Spleen (tissue), 11 donors: ENCODE results near the gene PTPRU. TPM values are rescaled to one million over a fixed set of nuclear protein-coding genes. Genes with fewer than 3 reads are reported as not detected.

Experiments
- DNase-seq: peaks from one replicate; pipeline ENCODE4 v3.0.0-alpha.2; 2020
- H3K27ac ChIP-seq, 8 donors: fragments of 200-600 bp; sonication (generic) in 7 of 8; 1 replicate in 4 of 8; 2 replicates in 4 of 8; pipeline versions ENCODE4 v1.5.0 to v1.8.0; 2016 to 2021; ENCODE audit warnings: inconsistent platforms in 4 of 8, mild to moderate bottlenecking in 4 of 8, moderate library complexity in 1 of 8
- H3K27me3 ChIP-seq, 7 donors: fragments of 200-600 bp; sonication (generic) in 6 of 7; replicated peaks in 1 of 7; 1 replicate in 4 of 7; 2 replicates in 3 of 7; pipeline versions ENCODE4 v1.5.0 to v1.8.0; 2016 to 2021; ENCODE audit warnings: inconsistent platforms in 3 of 7, mild to moderate bottlenecking in 1 of 7
- H3K36me3 ChIP-seq, 6 donors: fragments of 200-600 bp; sonication (generic) in 5 of 6; 1 replicate in 4 of 6; 2 replicates in 2 of 6; pipeline versions ENCODE4 v1.5.0 to v1.8.0; 2016 to 2021; ENCODE audit warnings: inconsistent platforms in 2 of 6
- H3K4me1 ChIP-seq, 6 donors: fragments of 200-600 bp; sonication (generic) in 5 of 6; 1 replicate in 3 of 6; 2 replicates in 3 of 6; pipeline versions ENCODE4 v1.5.0 to v1.8.0; 2016 to 2021; ENCODE audit warnings: inconsistent platforms in 3 of 6
- H3K4me3 ChIP-seq, 8 donors: fragments of 200-600 bp; sonication (generic) in 7 of 8; 1 replicate in 4 of 8; 2 replicates in 4 of 8; pipeline versions ENCODE4 v1.5.0 to v1.8.0; 2016 to 2021; ENCODE audit warnings: inconsistent platforms in 4 of 8, mild to moderate bottlenecking in 4 of 8, moderate library complexity in 2 of 8
- H3K9me3 ChIP-seq, 8 donors: fragments of 200-600 bp; sonication (generic) in 7 of 8; 1 replicate in 4 of 8; 2 replicates in 4 of 8; pipeline versions ENCODE4 v1.5.0 to v1.8.0; 2016 to 2021; ENCODE audit warnings: inconsistent platforms in 4 of 8
- POLR2A ChIP-seq, 3 donors: fragments of 450-650 bp; IDR thresholded peaks; one replicate each; pipeline ENCODE4 v1.5.1; 2017; ENCODE audit warnings: antibody characterized with exemption in 3 of 3, mild to moderate bottlenecking in 1 of 3
- POLR2AphosphoS5 ChIP-seq, 3 donors: sonication (generic); formaldehyde crosslinking; IDR thresholded peaks; one replicate each; pipeline ENCODE4 v1.5.1; 2017; ENCODE audit warnings: antibody characterized with exemption in 3 of 3
- WGBS, 5 donors: extraction: QIAGEN DNeasy Blood & Tissue Kit in 3 of 5; methylation state at CpG; one replicate each; pipeline versions ENCODE4 v1.1.5 to v1.1.7; 2013 to 2018; 5-methylcytosine and 5-hydroxymethylcytosine counted together
- intact Hi-C: fragments of 100-400 bp; cut with DNase I; formaldehyde crosslinking; loops from one replicate; pipeline ENCODE4 v1.15.0; 2023; ENCODE audit warnings: low total_unique reads
- polyA plus RNA-seq, 3 donors: library from polyadenylated mRNA; stranded (reverse); fragments of 200-250 nt; gene quantifications; one replicate each; pipeline ENCODE4 v1.2.1, GENCODE V29; 2013
- total RNA-seq, 7 donors: library from RNA; depleted of rRNA in 3 of 7; stranded (reverse); fragments of >200 nt in 3 of 7; fragmentation: NEBNext Ultra II Directional in 4 of 7; extraction: Animal tissue kit (Norgen Biotek cat#: 25700) in 4 of 7; gene quantifications; one replicate each; pipeline versions ENCODE4 v1.1.0 to v1.2.1, GENCODE V29; 2016 to 2021
- TF ChIP-seq, protein P1 (sequence below), 11 experiments: fragments of 200-600 bp in 7 of 11; fragments of 450-650 bp in 4 of 11; sonication (generic) in 4 of 11; IDR thresholded peaks in 8 of 11; conservative IDR thresholded peaks in 3 of 11; 1 replicate in 7 of 11; 2 replicates in 4 of 11; pipeline versions ENCODE4 v1.4.0 to v1.8.0; 2016 to 2021; ENCODE audit warnings: antibody characterized with exemption in 11 of 11, inconsistent platforms in 4 of 11, mild to moderate bottlenecking in 1 of 11
- donor health status: healthy with polysubstance abuse.
- donor health status: DM: no; HTN: no; CAD: no; lungs with moderate emphysema.
- donor health status: DM: no; HTN: no; CAD: no.
- donor health status: Bipolar disorder and iron deficiency.
- donor health status: healthy.
- donor health status: DM: no; HTN: no; CAD: no.
- donor health status: DM: yes; HTN: yes; CAD: no.

PTPRU gene
- total and polyA plus RNA-seq, 10 donors = 1.00 to 10.8 (median 5.2) TPM

GRCh38 chr1:29319300-29320110 is 83.2 kb downstream of the PTPRU start:
- Histone ChIP-seq H3K4me1 (no peaks in the 10 kb centered on the region), H3K9me3 (no peaks in the 10 kb centered on the region), H3K27me3 (no peaks in the 10 kb centered on the region), H3K4me3 (no peak overlapping the region), H3K27ac (no peak overlapping the region), H3K36me3 (no peaks in the 10 kb centered on the region)
- intact Hi-C loops = no loop called here
- 71 to 81% (median 76%) methylated on average over 9 of the region's 9 CpGs for WGBS, 5 donors
- no peak for DNase-seq
- TF ChIP-seq, protein P1, sequence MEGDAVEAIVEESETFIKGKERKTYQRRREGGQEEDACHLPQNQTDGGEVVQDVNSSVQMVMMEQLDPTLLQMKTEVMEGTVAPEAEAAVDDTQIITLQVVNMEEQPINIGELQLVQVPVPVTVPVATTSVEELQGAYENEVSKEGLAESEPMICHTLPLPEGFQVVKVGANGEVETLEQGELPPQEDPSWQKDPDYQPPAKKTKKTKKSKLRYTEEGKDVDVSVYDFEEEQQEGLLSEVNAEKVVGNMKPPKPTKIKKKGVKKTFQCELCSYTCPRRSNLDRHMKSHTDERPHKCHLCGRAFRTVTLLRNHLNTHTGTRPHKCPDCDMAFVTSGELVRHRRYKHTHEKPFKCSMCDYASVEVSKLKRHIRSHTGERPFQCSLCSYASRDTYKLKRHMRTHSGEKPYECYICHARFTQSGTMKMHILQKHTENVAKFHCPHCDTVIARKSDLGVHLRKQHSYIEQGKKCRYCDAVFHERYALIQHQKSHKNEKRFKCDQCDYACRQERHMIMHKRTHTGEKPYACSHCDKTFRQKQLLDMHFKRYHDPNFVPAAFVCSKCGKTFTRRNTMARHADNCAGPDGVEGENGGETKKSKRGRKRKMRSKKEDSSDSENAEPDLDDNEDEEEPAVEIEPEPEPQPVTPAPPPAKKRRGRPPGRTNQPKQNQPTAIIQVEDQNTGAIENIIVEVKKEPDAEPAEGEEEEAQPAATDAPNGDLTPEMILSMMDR (IDR thresholded peaks at IDR 0.05 in 8 of 11, conservative IDR thresholded peaks at IDR 0.05 in 3 of 11) = no peak
- TF ChIP-seq POLR2AphosphoS5 (IDR thresholded peaks at IDR 0.05) (no peak), POLR2A (IDR thresholded peaks at IDR 0.05) (no peak)

GRCh38 chr1:29320156-29320940 is 84.0 kb downstream of the PTPRU start:
- H3K4me3 ChIP-seq = no peak overlapping the region
- 90 to 96% (median 92%) methylated on average over 15 to 21 of the region's 21 CpGs for WGBS, 5 donors
- no peaks in the 10 kb centered on the region for H3K27me3 ChIP-seq
- H3K9me3 ChIP-seq = no peaks in the 10 kb centered on the region
- no peaks in the 10 kb centered on the region for H3K4me1 ChIP-seq
- intact Hi-C loops = no loop called here
- H3K27ac ChIP-seq = no peak overlapping the region
- peak; percentile 71 for DNase-seq
- H3K36me3 ChIP-seq = no peaks in the 10 kb centered on the region
- TF ChIP-seq, protein P1 (IDR thresholded peaks at IDR 0.05 in 8 of 11, conservative IDR thresholded peaks at IDR 0.05 in 3 of 11) = no peak
- TF ChIP-seq POLR2AphosphoS5 (IDR thresholded peaks at IDR 0.05) (no peak), POLR2A (IDR thresholded peaks at IDR 0.05) (no peak)

DNA sequence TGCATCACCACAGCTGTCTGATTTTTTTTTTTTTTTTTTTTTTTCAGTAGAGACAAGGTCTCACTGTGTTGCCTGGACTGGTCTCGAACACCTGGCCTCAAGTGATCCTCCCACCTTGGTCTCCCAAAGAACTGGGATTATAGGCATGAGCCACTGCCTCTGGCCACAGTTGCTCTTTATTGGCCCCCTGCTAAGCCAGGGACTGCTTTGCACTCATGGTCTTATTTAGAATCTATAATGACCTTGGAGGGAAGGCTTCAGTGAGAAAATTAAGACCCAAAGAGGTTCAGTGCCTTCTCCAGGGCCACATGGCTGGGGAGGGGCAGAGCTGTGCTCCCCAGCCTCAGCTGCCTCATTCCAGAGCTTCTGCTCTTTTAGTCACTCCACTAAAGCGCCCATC is 84.9 kb downstream of the PTPRU start:
- Histone ChIP-seq H3K27me3 (no peaks in the 10 kb centered on the region), H3K36me3 (no peaks in the 10 kb centered on the region), H3K4me1 (no peaks in the 10 kb centered on the region), H3K4me3 (no peak overlapping the region), H3K27ac (no peak overlapping the region), H3K9me3 (no peaks in the 10 kb centered on the region)
- intact Hi-C loops = no loop called here
- 83 to 96% (median 92%) methylated on average over 2 of the region's 2 CpGs for WGBS, 5 donors
- TF ChIP-seq POLR2AphosphoS5 (IDR thresholded peaks at IDR 0.05) (no peak), POLR2A (IDR thresholded peaks at IDR 0.05) (no peak)
- TF ChIP-seq, protein P1 (IDR thresholded peaks at IDR 0.05 in 8 of 11, conservative IDR thresholded peaks at IDR 0.05 in 3 of 11) = no peak
- DNase-seq = no peak

- 78 to 87% (median 84%) methylated on average over 8 of the region's 8 CpGs for WGBS, 5 donors
- TF ChIP-seq, protein P1 (IDR thresholded peaks at IDR 0.05 in 8 of 11, conservative IDR thresholded peaks at IDR 0.05 in 3 of 11) = no peak
- no peak for TF ChIP-seq POLR2A (IDR thresholded peaks at IDR 0.05)
- no peak for TF ChIP-seq POLR2AphosphoS5 (IDR thresholded peaks at IDR 0.05)
- Histone ChIP-seq H3K4me1 (no peaks in the 10 kb centered on the region), H3K4me3 (no peak overlapping the region), H3K36me3 (no peaks in the 10 kb centered on the region), H3K27ac (no peak overlapping the region), H3K9me3 (no peaks in the 10 kb centered on the region), H3K27me3 (no peaks in the 10 kb centered on the region)
- intact Hi-C loops = no loop called here
- no peak for DNase-seq
These were observed 85.9 kb downstream of the PTPRU start for GRCh38 chr1:29322147-29322694.
